SKM-1 treated with dmso at 0.1 percent for 144 hours (cell line): ENCODE results near the gene PPARD.
"Not testable (repeated sequence)": the region's sequence is repeated elsewhere in the genome, so short reads cannot be mapped to it uniquely, and the experiment has no call there.

Experiments
- DNase-seq: peaks from one replicate; lab custom pipeline; 2025; ENCODE audit not compliant: unreplicated experiment; lab: John Stamatoyannopoulos, UW

PPARD gene

GRCh38 chr6:35435074-35435837, 92.9 kb downstream of the PPARD start:
- DNase-seq: no peak

- no peak for DNase-seq
Observed at GRCh38 chr6:35436071-35436857, 93.9 kb downstream of the PPARD start.

- DNase-seq: not testable (repeated sequence)
Observed at GRCh38 chr6:35438378-35439065, 96.2 kb downstream of the PPARD start.

- DNase-seq: no peak
Observed at GRCh38 chr6:35439308-35439707, 97.0 kb downstream of the PPARD start.

GRCh38 chr6:35441205-35441604, 98.8 kb downstream of the PPARD start:
- no peak for DNase-seq

- no peak for DNase-seq
Observed at GRCh38 chr6:35441642-35442041, 99.3 kb downstream of the PPARD start.

GRCh38 chr6:35442693-35443092, 100.3 kb downstream of the PPARD start:
- no peak for DNase-seq

- DNase-seq: no peak
Observed at GRCh38 chr6:35443341-35444030, 101.1 kb downstream of the PPARD start.

- DNase-seq: no peak
Observed at GRCh38 chr6:35445691-35446090, 103.3 kb downstream of the PPARD start.

GRCh38 chr6:35448191-35448590, 105.8 kb downstream of the PPARD start:
- DNase-seq: no peak

GRCh38 chr6:35449287-35449881, 107.0 kb downstream of the PPARD start:
- DNase-seq: peak; percentile 79

- DNase-seq: no peak
Observed at GRCh38 chr6:35451354-35452182, 109.2 kb downstream of the PPARD start.

- peak; percentile 83 for DNase-seq
Observed at GRCh38 chr6:35452183-35453090, 110.1 kb downstream of the PPARD start, which contains the start of gene FANCE. TSS of gene FANCE (plus strand) at chr6:35452338. CDS start at chr6:35452546, 208 bp downstream.

GRCh38 chr6:35453236-35453635, 110.9 kb downstream of the PPARD start:
- no peak for DNase-seq

- peak; percentile 53 for DNase-seq
Observed at GRCh38 chr6:35454391-35455110, 112.2 kb downstream of the PPARD start.

GRCh38 chr6:35457907-35458306, 115.5 kb downstream of the PPARD start:
- DNase-seq: no peak

GRCh38 chr6:35461270-35461669, 118.9 kb downstream of the PPARD start:
- no peak for DNase-seq

GRCh38 chr6:35463292-35463691, 120.9 kb downstream of the PPARD start:
- no peak for DNase-seq
